NCI-H2081 treated with DMSO at 0.1 percent for 48 hours (cell line): ENCODE measurements around the gene GCA.

Source experiments
- DNase-seq: peaks from one replicate; lab custom pipeline; 2025; lab: John Stamatoyannopoulos, UW

Gene GCA

DNA sequence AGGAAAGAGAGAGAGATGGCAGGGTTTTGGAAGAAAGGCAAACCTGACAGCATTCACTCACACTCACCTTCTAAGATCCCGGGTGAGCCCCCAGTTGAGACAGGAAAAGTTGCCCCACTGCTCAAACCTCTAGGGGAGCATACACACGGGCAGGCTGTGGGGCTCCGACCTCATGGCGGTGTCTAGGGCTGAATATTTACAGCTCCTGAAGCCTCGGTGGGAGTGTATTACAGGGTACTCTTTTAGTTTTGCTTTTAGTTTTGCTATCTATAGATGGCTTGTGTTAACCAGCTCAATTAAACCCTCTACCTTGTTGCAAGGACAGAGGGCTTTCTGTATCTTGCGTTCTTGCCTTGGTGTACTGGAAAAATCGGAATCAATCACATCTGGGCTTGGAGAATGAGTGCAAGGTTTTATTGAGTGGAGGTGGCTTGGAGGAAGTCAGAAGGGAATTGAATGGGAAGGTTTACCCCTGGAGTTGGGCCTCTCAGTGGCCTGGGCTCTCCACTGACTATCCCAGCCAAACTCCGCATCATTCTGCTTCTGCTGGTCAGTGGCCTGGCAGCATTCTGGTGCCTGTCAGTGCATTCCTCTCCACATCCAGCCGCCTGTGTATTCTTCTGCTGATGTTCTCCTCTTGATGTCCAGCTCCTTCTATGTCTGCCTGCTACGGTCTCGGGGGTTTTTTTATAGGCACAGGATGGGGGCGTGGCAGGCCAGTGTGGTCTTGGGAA lies 15.3 kb upstream of the GCA start:
- no peak for DNase-seq

DNA sequence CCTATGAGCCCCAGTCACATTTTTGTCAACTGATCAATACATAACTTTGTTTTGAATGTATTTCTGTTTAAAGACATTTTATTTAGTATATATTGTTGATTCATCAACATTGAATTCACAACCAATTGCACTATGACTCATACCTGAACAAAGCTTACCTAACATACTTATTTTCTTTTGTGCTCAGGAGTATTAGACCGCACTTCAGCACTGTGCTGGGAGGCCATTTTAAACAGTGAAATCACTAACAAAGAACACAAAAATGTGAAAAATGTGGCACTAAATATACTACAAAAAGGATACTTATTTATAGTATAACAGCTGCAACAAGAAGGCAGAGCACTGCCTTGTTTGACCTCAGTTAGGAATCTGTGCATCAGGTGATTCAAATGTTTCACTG lies 13.1 kb upstream of the GCA start:
- DNase-seq = no peak

DNA sequence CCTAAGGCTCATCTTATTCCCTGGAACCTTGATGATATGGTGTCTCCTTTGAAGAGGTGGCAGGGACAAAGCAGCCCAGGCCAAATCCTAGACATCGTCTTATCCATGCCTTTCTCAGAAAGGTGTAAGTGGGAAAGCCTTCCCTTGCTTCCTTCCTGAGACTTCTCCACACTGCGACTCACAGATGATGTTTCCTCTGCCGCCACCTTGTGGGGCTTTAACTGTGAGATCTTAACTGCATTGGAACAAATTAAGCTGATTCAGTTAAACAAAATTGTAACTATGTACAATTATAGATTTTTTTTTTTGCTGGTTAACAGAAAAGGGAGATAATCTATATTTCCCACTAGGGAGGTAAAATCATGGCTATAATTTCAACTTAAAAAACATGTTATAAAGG lies 10.0 kb upstream of the GCA start:
- DNase-seq = no peak

DNA sequence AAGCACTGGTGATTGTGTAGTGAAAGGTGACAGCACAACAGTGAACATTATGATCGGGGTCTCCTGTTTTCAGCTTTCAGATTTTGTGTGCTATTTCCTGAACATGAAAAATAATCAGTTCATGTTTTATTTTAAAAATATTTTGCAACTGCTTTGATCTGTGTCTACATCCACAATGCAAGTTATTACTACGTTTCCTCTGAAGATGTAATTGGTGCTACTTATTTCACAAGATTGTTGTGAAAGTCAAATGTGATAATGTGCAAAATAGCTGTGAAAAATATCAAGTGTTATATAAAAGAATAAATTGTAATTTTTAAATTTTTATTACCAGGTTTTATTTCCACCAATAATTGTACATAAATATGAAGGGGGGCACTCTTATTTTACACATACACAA lies 6.1 kb upstream of the GCA start:
- DNase-seq = no peak

DNA sequence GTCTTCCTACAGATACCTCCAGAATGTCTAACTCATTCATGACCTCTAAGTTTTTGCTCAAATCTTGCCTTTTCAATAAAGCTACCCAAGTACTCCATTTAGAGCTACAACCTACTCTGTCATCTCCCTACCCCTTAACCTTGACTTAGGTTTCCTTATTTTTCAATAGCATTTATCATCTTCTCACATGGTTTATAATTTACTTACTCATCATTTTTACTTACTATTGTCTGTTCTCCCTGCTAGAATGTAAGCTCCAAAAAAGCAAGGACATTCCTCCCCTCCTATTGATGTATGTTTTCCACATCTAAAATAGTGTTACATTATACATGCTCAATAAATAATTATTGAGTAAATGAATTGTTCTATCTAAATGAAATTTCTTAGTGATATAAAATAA lies 3.1 kb upstream of the GCA start:
- no peak for DNase-seq

DNA sequence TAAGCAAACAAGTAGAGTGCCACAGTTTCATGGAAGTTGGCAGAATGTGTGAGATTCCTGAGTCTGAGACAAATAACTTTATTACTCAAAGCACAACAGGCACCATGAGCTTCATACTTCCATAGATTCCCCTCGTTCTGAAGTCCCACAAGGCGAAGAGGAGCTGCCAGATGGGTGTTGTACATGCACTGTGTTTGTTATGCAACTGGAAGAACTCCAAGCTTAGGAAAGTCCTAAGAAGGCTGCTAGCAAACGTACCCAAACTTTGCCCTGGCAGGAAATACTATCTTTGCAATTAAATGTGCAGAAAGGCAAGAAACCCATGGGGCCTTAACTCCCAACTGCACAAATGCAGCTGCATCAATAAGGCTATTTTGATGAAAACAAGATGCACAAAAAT lies 1.6 kb upstream of the GCA start:
- DNase-seq = no peak

DNA sequence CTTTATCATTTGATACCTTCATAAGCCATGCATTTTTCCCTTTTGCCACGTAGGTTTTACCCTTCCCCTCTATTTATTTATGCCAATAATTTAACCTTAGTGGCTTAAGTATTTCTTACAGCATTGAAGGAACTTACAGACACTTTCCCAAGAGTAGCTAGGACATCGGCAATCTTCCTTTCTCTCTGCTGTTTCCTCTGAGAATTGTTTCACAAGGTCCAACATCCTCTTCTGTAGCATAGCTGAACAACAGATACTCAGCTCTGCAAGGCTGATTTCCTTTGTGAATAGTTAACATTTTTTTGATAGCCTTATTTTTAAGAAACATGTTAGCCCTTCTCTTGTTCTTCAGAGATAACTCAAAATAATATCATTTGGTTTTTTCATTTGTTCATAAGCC lies 1.1 kb upstream of the GCA start:
- DNase-seq = no peak

DNA sequence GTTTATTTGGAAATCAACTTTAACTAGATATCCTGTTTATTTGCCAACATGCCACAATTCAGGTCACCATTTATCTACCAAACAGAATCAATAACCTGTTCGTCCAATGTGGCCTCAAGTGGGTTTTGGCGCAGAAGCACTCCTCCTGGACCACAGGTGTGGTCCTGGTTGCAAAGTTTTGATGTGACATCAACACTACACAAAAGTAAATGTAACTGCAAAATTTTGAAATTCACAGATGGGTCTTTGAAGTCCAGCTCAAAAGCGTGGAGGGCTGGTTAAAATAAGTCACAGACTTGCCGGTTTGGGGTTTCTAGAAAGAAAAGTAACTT lies 474 bp upstream of the GCA start:
- DNase-seq = no peak

DNA sequence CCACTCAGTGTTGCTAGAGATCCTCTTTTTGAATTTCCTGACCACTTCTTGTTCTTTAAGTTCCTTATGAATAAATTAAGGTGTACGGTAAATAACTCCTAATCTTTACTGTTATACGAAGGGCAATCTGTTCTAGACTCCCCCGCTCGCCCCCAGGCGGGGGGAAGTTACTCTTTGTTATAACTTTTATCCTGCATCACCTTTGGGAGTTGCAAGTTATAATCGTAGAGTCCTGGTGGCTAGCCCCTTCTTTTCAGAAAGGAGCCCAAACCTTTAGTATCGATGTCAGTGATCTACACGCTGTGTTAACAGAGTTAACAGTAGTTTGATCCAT lies 652 bp downstream of the GCA start:
- no peak for DNase-seq

DNA sequence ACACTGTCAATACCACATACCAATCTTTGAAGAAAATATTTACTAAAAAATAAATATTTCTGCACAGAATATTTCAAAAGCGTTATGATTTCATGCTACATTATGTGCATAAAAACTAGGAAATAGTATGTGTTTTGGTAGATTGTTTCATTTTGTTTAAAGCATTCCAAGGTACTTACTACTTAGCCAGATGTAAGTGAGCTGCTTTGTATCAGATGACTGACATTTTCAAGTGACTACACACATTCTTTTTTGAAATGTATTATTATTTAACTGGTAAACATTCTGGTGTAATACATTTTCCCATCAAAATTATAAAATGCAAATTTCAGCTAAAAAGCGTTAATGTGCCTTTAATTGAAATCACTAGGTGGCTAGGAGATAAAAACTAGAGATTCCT lies 21.5 kb downstream of the GCA start:
- no peak for DNase-seq

DNA sequence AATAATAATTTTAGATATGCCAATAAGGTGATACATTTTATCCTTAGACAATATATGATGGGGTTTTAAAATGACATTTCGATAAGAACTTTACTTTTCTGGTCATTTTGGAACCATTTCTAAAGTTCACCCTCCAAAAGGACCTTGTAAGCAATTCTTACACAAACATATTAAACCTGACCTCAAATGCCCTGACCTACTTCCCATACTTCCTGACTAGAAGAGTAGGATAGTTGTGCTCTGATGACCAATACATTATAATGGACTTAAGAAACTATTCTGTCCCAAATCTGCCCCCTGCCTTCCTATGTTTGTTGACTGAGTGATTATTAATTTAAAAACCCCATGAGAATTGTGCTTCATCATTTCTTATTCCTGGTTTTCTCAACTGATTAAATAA lies 24.6 kb downstream of the GCA start:
- DNase-seq = no peak

DNA sequence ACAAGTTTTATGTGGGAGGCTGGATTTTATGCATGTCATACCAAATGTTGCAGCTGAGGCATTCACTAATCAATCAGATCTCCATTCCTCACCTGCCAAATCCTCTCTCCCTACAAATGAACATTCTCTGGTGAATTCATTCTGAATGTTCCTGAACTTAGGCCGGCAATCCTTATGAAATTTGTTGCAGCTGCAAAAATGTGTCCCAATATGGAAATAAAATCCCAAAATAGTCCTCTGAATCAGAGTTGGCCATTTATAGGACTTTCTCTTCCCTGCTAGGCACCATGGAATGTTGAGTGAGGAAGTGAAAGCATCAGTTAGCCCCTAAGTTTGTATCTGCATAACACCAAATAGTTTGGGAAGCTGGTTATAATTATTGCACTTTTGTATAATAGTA lies 25.6 kb downstream of the GCA start:
- DNase-seq = no peak

DNA sequence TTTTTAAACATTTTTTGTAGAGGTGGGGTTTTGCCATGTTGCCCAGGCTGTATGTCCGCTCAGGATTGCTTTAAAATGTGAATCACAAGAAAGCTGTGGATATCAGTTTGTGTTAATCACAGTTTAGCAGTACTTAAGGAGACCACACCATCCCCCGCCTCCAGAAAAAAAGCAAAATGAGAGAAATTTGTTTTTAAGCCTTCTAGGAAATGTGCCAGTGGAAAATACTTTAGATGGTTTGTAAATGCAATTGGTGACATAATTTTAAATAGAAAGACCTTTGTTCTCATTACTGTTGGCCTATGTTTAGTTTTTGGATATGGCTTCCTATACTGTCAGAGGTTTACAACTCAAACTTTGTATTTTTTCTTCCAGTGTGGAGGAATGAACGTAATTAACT lies 27.0 kb downstream of the GCA start:
- no peak for DNase-seq

DNA sequence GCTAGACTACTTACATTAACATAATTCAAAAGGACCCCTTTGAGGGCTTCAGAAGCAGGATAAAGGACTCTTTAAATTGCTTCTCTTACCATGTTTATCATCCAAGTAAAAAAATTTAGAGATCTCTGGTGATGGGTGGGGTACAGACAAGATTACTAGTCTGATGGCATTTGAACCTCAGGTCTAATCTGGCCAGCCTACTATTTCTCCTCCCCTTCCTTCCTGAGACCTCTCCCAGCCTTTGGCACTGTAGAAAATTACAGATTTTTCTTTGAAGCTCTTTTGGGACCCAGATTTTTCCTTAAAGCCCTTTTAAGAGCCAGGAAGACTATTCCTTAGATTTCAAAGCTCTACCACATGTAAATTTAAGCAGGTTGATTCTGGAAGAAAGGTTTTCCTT lies 28.9 kb downstream of the GCA start:
- DNase-seq = no peak

DNA sequence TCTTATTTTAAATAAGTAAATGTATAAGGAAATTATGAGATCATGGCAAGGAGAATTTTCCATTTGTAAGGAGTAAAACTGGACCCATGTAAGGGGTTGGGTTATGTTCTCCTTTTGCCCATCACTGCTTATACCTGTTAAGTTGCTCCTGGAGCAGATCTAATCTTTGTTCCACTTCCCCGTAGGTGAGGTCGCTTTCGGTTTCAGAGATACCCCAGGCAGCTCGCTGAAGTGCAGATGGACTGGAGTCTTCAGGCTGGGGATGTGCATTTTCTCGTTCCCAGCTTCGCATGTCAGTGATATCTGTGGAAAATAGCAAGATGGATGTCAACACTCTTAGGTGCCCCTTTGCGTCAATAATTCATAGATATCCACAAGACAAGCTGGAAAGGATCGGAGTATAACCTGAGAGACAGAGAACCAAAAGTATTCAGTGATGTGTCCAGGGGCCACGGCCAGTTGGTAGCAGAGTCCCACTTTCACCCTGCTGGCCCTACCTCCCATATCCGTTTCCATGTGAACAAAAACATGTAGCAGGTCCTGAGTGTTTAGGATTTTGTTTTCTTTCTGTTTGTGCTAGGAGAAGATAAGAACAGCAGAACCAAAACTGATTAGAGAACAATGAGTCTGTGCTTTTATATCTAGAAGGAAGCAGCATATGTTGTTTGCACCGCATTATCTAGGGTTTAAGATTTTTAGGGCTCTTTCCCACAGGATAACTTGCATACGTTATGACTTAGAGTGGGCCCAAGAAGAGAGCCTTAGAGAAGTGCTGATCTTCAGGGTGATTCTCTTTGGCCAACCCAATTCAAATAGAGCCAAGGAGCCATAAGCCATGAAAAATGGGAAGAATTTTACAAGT lies 36.0 kb downstream of the GCA start:
- DNase-seq = no peak

DNA sequence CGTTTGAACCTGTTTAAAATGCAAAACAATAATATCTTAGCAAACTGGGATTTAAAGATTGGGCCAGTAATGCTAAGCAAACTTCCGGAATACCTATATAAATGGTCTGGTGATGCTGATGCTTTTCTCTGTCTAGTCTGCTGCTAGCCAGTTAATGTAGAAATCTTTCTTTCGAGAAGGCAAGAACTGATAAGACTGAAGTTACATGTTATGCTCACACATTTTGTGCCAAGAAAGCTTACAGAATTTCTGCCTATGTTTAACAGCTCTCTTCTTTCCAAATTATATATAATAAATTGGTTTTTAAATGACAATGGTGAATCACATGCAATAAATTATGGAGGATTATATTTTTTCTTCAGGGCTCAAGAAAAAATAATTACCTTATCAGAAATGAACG lies 37.9 kb downstream of the GCA start:
- no peak for DNase-seq

DNA sequence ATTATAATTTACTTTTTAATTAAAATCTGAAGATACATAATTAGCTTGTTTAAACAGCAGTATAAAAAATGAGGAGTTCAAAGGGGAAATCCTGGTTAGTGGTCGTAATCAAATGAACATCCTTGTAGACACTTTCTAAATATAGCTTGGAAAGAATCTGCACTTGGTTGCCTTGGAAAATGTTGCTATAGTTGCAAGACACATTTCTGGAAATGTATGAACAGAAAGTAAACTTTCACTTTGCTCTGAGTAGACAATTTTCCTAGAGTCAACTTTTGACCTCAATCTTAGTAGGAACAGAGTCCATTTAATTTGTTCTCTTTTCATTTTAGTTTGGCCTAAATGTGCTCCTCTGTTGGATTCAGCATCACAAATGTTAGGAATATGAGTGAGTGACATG lies 38.3 kb downstream of the GCA start:
- no peak for DNase-seq

DNA sequence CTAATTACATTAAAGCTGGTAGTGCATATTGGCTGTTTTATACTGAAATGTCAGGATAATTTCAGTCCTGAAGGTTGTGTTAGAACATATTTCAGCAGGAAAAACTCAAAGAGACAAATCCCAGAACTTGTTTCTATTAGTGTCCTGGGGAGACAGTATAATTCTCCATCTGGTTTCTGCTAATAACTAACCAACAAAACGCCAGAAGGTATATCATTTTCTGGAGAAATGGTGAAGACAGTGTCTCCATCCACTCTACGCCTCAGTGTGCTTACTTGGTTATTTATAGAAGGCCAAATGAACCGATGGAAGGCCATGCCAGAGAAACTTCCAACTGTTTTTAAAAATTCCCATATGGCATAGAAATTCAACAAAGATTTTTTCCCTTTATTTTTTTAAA lies 41.6 kb downstream of the GCA start:
- no peak for DNase-seq

DNA sequence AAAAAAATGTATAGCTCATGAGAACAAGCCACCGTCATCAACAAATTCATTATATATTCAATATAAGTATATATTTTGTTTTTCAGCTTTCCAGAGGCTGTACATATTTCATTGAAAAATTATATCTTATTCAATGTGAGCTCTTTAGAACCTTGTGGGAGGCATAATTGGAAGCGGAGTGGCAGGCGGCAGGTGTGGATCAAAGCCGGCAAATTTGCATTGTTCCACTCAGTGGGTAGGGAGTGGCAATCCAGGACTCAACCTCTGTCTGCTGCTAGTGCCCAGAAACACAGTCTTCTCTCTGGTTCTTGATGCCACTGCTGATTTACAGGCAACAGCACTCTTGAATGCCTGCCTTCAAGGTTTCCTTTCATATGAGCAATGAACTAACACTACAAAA lies 46.9 kb downstream of the GCA start:
- DNase-seq = no peak

DNA sequence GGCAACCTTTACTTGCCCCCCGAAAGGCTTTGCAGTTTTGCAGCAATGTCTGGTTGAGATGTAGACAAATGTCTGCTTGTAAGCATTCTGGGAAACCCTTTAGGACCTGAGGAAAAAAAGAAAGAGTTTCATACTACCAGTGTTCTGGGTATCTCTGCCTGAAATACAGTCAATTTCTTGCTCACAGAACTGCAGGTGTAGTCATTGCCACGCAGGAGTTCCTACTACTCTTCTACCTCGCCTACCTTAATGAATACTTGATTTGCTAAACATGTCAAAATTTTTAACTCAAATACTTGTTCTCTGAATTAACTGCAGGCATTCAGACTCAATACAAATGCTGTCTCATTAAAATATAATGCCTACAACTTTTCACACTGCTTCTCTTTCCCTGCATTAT lies 56.4 kb downstream of the GCA start:
- DNase-seq = no peak

DNA sequence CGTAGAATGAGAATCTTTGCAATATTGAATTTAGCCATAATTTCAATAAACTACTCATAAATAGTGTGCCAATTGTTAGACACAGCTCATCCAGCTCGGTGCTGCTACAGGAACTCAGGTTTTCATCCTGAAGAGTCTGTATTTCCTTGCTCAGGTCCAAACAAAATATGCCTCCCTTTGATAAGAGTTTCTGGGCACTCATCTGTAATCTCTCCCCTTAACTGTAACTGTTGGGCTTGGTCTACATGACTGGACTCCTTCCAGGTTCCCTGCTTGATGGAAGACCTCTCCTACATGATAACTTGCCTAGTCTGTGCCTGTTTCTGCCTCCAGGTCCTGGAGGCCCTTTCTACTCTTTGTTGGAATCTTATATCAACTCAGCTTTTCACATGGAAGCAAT lies 57.9 kb downstream of the GCA start:
- DNase-seq = no peak

DNA sequence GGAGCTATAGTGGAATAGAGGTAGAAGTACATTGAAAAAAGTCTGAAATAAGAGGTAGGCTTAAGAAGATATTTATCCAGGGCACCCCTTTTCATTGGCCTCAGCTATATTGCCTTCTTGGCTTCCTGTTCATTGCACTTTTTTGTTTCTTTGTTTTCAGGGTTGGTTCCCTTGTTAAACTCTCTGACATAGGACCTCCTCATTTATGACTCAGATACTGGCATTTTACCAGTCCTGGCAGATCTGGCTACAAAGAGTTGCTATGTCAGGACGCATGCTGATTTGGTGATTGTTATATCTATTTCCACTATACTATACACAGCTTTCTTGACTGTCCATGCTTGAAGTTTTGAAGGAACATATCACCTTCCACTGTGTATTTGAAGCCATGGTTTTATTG lies 60.0 kb downstream of the GCA start:
- DNase-seq = no peak
